ENCODE measurements around the gene AKNA.

Gene AKNA

DNA sequence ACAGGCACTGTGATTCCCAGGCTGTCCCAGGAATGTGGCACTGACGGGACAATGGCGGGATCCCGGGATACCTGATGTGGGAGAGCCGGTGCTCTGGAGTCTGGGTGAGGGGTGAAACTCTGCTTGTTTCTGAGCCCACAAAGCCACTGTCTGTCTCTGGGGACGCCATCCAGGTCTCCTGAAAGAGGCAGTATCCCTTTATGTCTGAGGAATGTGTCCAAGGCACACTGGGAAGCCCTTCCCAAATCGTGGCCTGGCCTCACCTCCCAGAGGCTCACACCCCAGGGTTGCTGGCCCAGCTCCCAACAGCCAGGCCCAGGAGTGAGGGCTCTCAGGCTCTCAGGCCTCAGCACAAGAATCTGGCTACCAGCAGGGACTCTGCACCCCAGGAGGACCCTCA lies 31.0 kb downstream of the AKNA start:
- no peak for DNase-seq

DNA sequence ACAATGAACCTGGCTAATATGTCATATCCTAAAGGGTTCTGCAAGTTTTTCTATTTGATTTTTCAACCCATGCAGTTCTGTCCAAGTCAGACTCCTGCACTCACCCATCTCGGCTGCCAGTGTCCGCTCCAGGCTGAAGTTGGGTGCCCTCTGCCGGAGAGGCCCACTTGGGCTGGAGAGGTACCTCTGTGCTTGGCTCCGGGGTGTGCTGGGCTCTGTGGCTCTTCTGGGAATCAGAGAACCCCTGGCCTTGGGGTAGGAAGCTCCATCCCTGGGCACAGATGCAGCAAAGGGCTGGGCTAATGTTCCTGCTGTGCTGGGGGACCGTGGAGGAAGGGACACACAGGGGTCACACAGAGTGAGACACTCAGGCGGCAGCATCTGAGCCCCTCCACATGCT lies 32.0 kb downstream of the AKNA start:
- no peak for DNase-seq

DNA sequence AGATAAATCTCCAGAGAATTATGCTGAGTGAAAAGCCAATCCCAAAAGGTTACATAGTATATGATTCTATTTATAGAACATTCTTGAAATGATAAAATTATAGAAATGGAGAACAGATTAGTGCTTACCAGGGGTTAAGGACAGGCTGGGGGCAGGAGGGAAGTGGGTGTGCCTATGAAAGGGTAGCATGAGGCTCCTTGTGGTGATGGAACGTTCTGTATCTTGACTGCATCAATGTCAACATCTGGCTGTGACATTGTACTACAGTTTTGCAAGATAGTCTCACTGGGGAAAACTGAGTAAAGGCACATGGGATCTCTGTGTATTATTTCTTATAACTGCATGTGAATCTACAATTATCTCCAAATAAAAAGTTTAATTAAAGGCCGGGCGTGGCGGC lies 35.9 kb downstream of the AKNA start:
- DNase-seq = no peak

- no peak for DNase-seq
These were observed 37.0 kb downstream of the AKNA start for GRCh38 chr9:114350636-114351401.

DNA sequence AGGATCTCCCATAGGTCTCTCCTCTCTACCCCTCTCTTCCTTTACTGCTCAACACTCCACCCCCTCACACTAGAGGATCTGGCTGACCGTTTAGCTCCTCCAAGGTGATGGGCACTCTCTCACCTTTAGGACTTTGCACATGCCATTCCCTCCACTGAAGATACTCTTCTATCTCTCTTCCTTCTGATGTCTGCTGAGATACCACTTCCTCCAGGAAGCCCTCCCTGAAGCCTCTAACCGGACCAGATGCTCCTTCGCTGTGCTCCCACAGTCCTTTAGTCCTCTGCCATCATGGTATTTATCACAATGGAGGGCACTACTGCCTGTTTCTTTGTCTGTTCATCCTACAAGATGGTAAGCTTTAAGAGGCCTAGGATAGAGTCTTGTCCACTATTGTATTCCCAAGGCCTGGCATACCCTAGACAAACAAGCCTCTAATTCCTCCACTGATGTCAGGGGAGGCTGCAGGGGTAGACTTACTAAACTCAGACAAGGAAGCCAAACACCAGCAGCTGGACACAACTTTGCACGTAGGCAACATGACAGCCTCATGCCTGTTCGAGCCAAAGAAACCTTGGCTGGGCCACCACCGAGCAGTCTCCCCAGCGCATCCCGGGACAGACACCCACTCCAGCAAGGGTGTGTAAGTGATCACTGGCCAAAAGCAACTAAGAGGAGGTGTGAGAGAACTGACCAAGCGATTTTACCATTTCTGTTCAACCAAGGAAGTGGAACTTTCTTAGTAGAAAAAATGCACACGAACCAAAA lies 37.9 kb downstream of the AKNA start:
- no peak for DNase-seq

DNA sequence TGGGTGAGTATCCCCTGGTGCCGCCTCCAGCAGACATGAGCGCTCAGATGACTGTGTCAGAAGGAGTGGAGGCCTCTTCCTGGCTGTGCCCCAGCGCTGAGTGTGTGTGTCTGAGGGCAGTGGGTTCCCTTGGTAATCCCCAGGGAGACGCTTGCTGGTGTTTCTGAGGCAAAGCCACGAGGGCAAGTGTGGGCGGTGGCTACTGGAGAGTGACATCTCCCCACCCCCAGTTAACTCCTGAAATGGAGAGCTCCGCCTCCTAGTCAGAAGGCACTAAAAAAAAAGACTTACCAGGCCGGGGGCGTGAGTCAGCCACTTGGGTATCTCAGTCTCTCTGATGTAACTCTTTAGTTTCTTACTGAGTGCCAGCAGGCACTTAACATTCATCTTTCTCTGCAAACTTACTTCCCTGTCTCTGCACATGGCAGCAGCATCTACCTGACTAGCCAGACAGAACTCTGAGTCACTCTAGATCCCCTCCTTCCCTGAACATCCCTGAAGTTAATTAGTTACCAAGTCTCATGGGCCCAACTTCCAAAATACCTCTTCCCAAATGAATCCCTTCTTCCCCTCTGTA lies 38.8 kb downstream of the AKNA start:
- no peak for DNase-seq

- no peak for DNase-seq
These were observed 39.4 kb downstream of the AKNA start for GRCh38 chr9:114348261-114348905.

- DNase-seq = no peak
These were observed 40.1 kb downstream of the AKNA start for GRCh38 chr9:114347675-114348074.

- DNase-seq = no peak
These were observed 41.6 kb downstream of the AKNA start for GRCh38 chr9:114346146-114346545.

- DNase-seq = no peak
These were observed 42.2 kb downstream of the AKNA start for GRCh38 chr9:114345493-114346065.

- DNase-seq = no peak
These were observed 43.1 kb downstream of the AKNA start for GRCh38 chr9:114344692-114345091.

DNA sequence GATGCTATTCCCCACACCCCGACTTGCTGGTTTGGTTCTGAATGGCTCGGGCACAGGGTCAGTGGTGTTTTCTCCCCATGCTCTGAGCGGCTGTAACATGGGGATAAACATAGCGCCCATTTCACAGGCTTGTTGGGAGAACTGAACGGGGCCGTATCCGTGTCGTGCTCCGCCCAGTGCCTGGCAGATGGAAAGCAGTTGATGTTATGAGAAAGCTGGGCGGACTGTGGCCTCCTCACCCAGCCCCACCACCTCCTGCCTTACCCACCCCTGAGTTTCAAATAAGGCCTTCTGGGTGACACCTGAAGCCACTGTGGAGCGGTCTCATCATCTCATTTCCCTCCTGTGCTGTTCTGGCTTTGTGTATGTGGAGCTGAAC lies 43.6 kb downstream of the AKNA start:
- no peak for DNase-seq

GRCh38 chr9:114343471-114344187 lies 44.2 kb downstream of the AKNA start:
- DNase-seq = no peak

GRCh38 chr9:114342755-114343440 lies 44.9 kb downstream of the AKNA start:
- DNase-seq = no peak

DNA sequence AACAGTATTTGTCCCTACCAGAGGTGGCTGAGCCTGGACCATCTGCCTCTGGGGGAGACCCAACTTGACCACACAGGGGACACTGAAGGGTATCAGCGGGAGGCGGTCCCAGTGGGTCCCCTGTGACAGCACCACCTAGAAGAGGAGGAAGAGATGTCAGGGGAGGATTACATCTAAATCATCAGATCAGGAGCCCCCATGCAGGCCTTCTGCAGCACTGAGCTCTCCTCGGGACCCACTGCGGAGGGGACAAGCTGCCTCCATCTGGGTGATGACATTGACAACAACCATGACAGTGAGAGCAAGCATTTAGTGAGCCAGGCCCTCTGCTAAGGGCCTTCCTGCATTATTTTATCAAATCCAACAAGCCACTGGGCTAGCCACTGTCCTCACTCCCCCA lies 45.8 kb downstream of the AKNA start:
- DNase-seq = no peak

GRCh38 chr9:114341152-114341830 lies 46.5 kb downstream of the AKNA start:
- DNase-seq = no peak

GRCh38 chr9:114339130-114339908 lies 48.5 kb downstream of the AKNA start:
- no peak for DNase-seq

DNA sequence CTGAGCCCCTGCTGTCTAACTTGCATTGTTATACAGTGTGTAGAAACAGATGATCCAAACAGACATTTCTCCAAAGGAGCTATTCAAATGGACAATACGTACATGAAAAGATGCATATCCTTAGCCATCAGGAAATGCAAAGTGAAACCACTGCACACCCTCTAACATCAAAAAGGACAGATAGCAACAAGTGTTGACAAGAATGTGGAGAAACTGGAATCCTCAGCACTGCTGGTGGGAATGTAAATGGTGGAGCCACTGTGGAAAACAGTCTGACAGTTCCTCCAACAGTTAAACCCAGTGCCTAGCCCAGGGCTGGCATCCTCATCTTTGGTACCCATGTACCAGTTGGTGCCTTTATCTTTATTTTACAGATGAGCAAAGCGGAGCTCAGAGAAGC lies 49.6 kb downstream of the AKNA start:
- DNase-seq = no peak

DNA sequence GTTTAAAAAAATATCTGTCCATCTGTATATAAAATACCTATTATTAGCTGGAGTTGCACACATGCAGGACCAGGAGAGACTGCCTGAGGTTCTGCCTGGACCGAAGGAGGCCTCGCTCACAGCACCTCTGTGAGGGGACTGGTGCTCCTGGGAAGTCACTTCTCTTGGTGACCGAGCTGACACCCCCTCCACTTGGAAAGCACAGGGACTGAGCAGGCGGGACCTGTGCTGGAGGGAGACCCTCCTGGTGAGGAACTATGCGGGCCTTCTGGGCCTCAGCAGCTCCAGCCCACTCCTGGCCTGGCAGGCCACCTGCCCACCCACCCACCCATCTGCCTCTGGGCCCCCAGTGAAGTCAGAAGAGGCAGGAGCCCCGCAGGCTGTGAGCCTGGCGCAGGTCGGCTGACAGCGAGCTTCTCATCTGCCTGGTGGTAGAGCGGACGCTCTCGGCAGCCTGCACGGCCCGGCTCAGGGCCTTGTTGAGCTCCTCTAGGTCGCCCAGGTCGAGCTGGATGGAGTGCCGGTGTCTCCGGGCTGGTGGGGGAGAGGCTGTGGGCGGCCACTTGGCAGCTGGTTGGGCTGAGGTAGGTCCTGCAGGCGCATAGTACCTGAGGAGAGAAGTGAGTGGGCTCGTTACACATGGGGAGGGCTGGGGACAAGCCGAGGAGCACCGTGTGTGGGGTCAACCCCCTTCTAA lies 50.9 kb downstream of the AKNA start:
- DNase-seq = no peak

GRCh38 chr9:114336157-114336556 lies 51.6 kb downstream of the AKNA start:
- DNase-seq = no peak
